A549 (cell line): ENCODE measurements around the gene RAPGEF2. TPM values are rescaled to one million over a fixed set of nuclear protein-coding genes. Genes with fewer than 3 reads are reported as not detected.
A peak's percentile ranks its signal among the peaks of the same experiment; 100 is the strongest.

Source experiments
- ATAC-seq, 2 experiments: fragments of 200-7000 bp in 1 of 2; fragments of >200 bp in 1 of 2; cut with Nextera tagmentation in 1 of 2; cut with Tn5 transposase in 1 of 2; 3 replicates each; pipeline versions ENCODE4 v1.8.0 to v1.9.1; 2018 to 2020; ENCODE audit warnings: mild to moderate bottlenecking in 1 of 2, moderate library complexity in 1 of 2
- CTCF ChIA-PET: fragments of 300-600 bp; sonication (Branson Sonifier 250); formaldehyde crosslinking; extraction: SDS; loops from one replicate; lab custom pipeline; 2021; ENCODE audit warnings: antibody characterized with exemption, inconsistent platforms; lab: Yijun Ruan, JAX
- POLR2A ChIA-PET: fragments of 350-600 bp; formaldehyde crosslinking; extraction: SDS; loops from one replicate; lab custom pipeline; 2021; ENCODE audit warnings: antibody characterized with exemption, inconsistent platforms; lab: Yijun Ruan, JAX
- DNase-seq, 2 experiments: peaks; one replicate each; pipeline versions ENCODE4 v3.0.0 to v3.0.0-alpha.2; 2011 to 2016; ENCODE audit warnings: low read depth in 1 of 2, low spot score in 1 of 2
- FAIRE-seq: peaks from 2 replicates; lab custom pipeline; 2011; peaks lifted over from hg19 to GRCh38; lab: Jason Lieb, UNC
- H3K27ac ChIP-seq, 2 experiments: fragments of >200 bp; sonication (Bioruptor Twin); formaldehyde crosslinking; 3 replicates each; pipeline ENCODE4 v1.5.1; 2016 to 2017
- H3K4me1 ChIP-seq: fragments of >200 bp; sonication (Bioruptor Twin); formaldehyde crosslinking; 3 replicates; pipeline ENCODE4 v1.6.1; 2016
- H3K4me2 ChIP-seq: fragments of >200 bp; sonication (Bioruptor Twin); formaldehyde crosslinking; 3 replicates; pipeline ENCODE4 v1.6.1; 2016
- H3K4me3 ChIP-seq: fragments of >200 bp; sonication (Bioruptor Twin); formaldehyde crosslinking; 3 replicates; pipeline ENCODE4 v1.5.1; 2016
- H3K9me3 ChIP-seq: fragments of >200 bp; sonication (Bioruptor Twin); formaldehyde crosslinking; 3 replicates; pipeline ENCODE4 v1.6.1; 2016
- BCL3 ChIP-seq: fragments of >200 bp; sonication (Bioruptor Twin); formaldehyde crosslinking; IDR thresholded peaks from 3 replicates; pipeline ENCODE4 v1.6.1; 2016
- EHF ChIP-seq: fragments of 250-450 bp; sonication (Bioruptor Pico); IDR thresholded peaks from 2 replicates; pipeline ENCODE4 v1.5.0; 2020; ENCODE audit warnings: mild to moderate bottlenecking
- FOSL2 ChIP-seq, 2 experiments: fragments of 450-650 bp in 1 of 2; fragments of >200 bp in 1 of 2; sonication (Bioruptor Twin) in 1 of 2; formaldehyde crosslinking; IDR thresholded peaks; 2 replicates each; pipeline versions ENCODE4 v1.5.0 to v1.6.1; 2016 to 2020; ENCODE audit warnings: mild to moderate bottlenecking in 1 of 2, moderate library complexity in 1 of 2
- HDAC2 ChIP-seq: fragments of 200-600 bp; sonication (generic); IDR thresholded peaks from 2 replicates; pipeline ENCODE4 v1.6.1; 2016
- HOXA7 ChIP-seq: fragments of 250-450 bp; sonication (Bioruptor Pico); IDR thresholded peaks from 2 replicates; pipeline ENCODE4 v1.5.0; 2020; ENCODE audit warnings: mild to moderate bottlenecking, moderate library complexity
- HOXB13 ChIP-seq: fragments of 250-450 bp; sonication (Bioruptor Pico); IDR thresholded peaks from 2 replicates; pipeline ENCODE4 v1.5.0; 2020; ENCODE audit warnings: low read depth, mild to moderate bottlenecking, moderate library complexity
- HOXB5 ChIP-seq: fragments of 250-450 bp; sonication (Bioruptor Pico); IDR thresholded peaks from 2 replicates; pipeline ENCODE4 v1.5.0; 2020; ENCODE audit warnings: mild to moderate bottlenecking, moderate library complexity
- JUN ChIP-seq, 2 experiments: fragments of >200 bp; sonication (Bioruptor Twin); formaldehyde crosslinking; IDR thresholded peaks; 2 replicates in 1 of 2; 3 replicates in 1 of 2; pipeline ENCODE4 v1.6.1; 2016 to 2017
- KDM5A ChIP-seq: fragments of 200-600 bp; sonication (generic); IDR thresholded peaks from 2 replicates; pipeline ENCODE4 v1.6.1; 2016; ENCODE audit warnings: antibody characterized with exemption, mild to moderate bottlenecking
- MAZ ChIP-seq: fragments of 150-350 bp; IDR thresholded peaks from 2 replicates; pipeline ENCODE4 v1.6.1; 2014; ENCODE audit warnings: antibody characterized with exemption, low read depth, low read length, borderline replicate concordance
- NPAS2 ChIP-seq: fragments of 250-450 bp; sonication (Bioruptor Pico); IDR thresholded peaks from 2 replicates; pipeline ENCODE4 v1.8.0; 2022; ENCODE audit warnings: mild to moderate bottlenecking, moderate library complexity, borderline replicate concordance
- PBX3 ChIP-seq: IDR thresholded peaks from 2 replicates; pipeline ENCODE4 v1.6.1; 2012
- PHF8 ChIP-seq: fragments of 200-600 bp; sonication (generic); IDR thresholded peaks from 2 replicates; pipeline ENCODE4 v1.6.1; 2016; ENCODE audit warnings: low read depth, mild to moderate bottlenecking, antibody characterized with exemption, moderate library complexity, borderline replicate concordance
- POLR2A ChIP-seq: IDR thresholded peaks from 2 replicates; pipeline ENCODE4 v1.6.1; 2012; ENCODE audit warnings: mild to moderate bottlenecking, low read length
- RAD21 ChIP-seq, 2 experiments: fragments of >200 bp in 1 of 2; sonication (Bioruptor Twin) in 1 of 2; formaldehyde crosslinking in 1 of 2; IDR thresholded peaks in 1 of 2; conservative IDR thresholded peaks in 1 of 2; 2 replicates in 1 of 2; 3 replicates in 1 of 2; pipeline ENCODE4 v1.6.1; 2012 to 2018; ENCODE audit warnings: inconsistent platforms in 1 of 2
- RARB ChIP-seq: fragments of 250-450 bp; sonication (Bioruptor Pico); IDR thresholded peaks from 2 replicates; pipeline ENCODE4 v1.8.0; 2021; ENCODE audit warnings: mild to moderate bottlenecking, moderate library complexity
- RCOR1 ChIP-seq: fragments of 150-350 bp; IDR thresholded peaks from 2 replicates; pipeline ENCODE4 v1.6.1; 2014; ENCODE audit warnings: antibody characterized with exemption, low read length, low read depth
- WGBS: methylation state at CpG from one replicate; pipeline ENCODE4 v1.1.6; 2017; ENCODE audit errors: missing lambda C conversion rate; 5-methylcytosine and 5-hydroxymethylcytosine counted together
- polyA minus RNA-seq: library from RNA; depleted of rRNA, polyadenylated mRNA; stranded (reverse); fragments of >200 nt; gene quantifications from 2 replicates; pipeline ENCODE4 v1.2.3, GENCODE V29; 2011; rRNA and poly(A)+ RNA removed
- polyA plus RNA-seq, 4 experiments: library from polyadenylated mRNA; depleted of rRNA in 3 of 4; stranded (reverse); fragments of >200 nt; fragmentation: RNase III in 1 of 4; extraction: RNeasy Plus Mini Kit Qiagen cat#74134 plus additional on column Dnase treatment in 1 of 4; gene quantifications; 2 replicates in 3 of 4; 3 replicates in 1 of 4; pipeline ENCODE4 v1.2.3, GENCODE V29; 2011 to 2017

RAPGEF2 gene
- polyA plus RNA-seq (2011; rRNA removed) (27.0 and 31.8 TPM in 2 replicates), polyA plus RNA-seq (2017; fragmentation: RNase III; extraction: RNeasy Plus Mini Kit Qiagen cat#74134 plus additional on column Dnase treatment) (9.8 to 10.7 TPM (median 10.0 TPM) in 3 replicates), polyA minus RNA-seq (30.6 and 41.2 TPM in 2 replicates)
- polyA plus RNA-seq (2012; cell fraction: cytosol; rRNA removed) = 6.3 and 9.1 TPM in 2 replicates
- 8.6 and 13.3 TPM in 2 replicates for polyA plus RNA-seq (2012; cell fraction: nucleus; rRNA removed)

GRCh38 chr4:159102622-159103383 lies at the start of gene RAPGEF2:
Gene RAPGEF2, plus strand, starts transcription at chr4:159103079. Its CDS starts 1,084 bp downstream, at chr4:159104163.
- H3K4me1 ChIP-seq = peaks cover 33% of the 10 kb centered on the region
- ATAC-seq (peak; percentile 91 to 93), FAIRE-seq (no peak), DNase-seq (peak; percentile 75 to 89)
- TF ChIP-seq POLR2A (peak; percentile 44), FOSL2 (IDR thresholded peaks at IDR 0.05) (no peak), FOSL2 (CRISPR knock-in tag; IDR thresholded peaks at IDR 0.05) (0 out of 2 replicates have a peak, but pooled peaks have one; percentile 5), PHF8 (peak; percentile 35), EHF (no peak), RARB (no peak), PBX3 (peak; percentile 91), JUN (IDR thresholded peaks at IDR 0.05) (peak in 1 of 2 experiments; percentile 56; a peak in 2 of 5 replicates)
- POLR2A ChIA-PET = no interaction called here
- peak within 1 kb of the TSS; percentile 91 for H3K4me2 ChIP-seq
- CTCF ChIA-PET = no interaction called here
- peak within 1 kb of the TSS; percentile 86 to 96 for H3K27ac ChIP-seq
- H3K4me3 ChIP-seq = peak within 1 kb of the TSS; percentile 86
- 0% methylated on average over 3 of the region's 100 CpGs for WGBS
- H3K9me3 ChIP-seq = no peaks in the 10 kb centered on the region

GRCh38 chr4:159055833-159056232 lies 47.0 kb upstream of the RAPGEF2 start:
- ATAC-seq = no peak

GRCh38 chr4:159060161-159060560 lies 42.7 kb upstream of the RAPGEF2 start:
- Histone ChIP-seq H3K4me3 (no peak overlapping the region), H3K4me1 (no peaks in the 10 kb centered on the region), H3K9me3 (no peaks in the 10 kb centered on the region), H3K4me2 (no peak overlapping the region), H3K27ac (no peak overlapping the region)
- DNase-seq (no peak), ATAC-seq (no peak), FAIRE-seq (no peak)
- TF ChIP-seq HOXB13 (no peak), HDAC2 (no peak), HOXA7 (CRISPR knock-in tag) (no peak), POLR2A (no peak), RARB (no peak), MAZ (no peak)
- CTCF ChIA-PET = no interaction called here
- POLR2A ChIA-PET = no interaction called here
- 67% methylated on average over 3 of the region's 3 CpGs for WGBS

More at GRCh38 chr4:159055833-159056232, 47.0 kb upstream of the RAPGEF2 start:
- FAIRE-seq (no peak), DNase-seq (no peak)
- ChIA-PET POLR2A (no interaction called here), CTCF (interaction anchor here (1.1 to 1.3 kb wide), 2 partner anchors 15 to 35 kb away, joined by 3 read pairs; no protein-coding TSS in a partner anchor)
- no peak for TF ChIP-seq BCL3
- TF ChIP-seq RAD21 (conservative IDR thresholded peaks at IDR 0.05 in 1 of 2, IDR thresholded peaks at IDR 0.05 in 1 of 2) = no peak
- no peak for TF ChIP-seq HOXA7 (CRISPR knock-in tag)
- no peak for TF ChIP-seq NPAS2 (CRISPR knock-in tag)
- no peak for TF ChIP-seq HOXB5 (CRISPR knock-in tag)
- no peak for TF ChIP-seq RCOR1
- TF ChIP-seq KDM5A = no peak
- H3K4me1 ChIP-seq = 0 out of 3 replicates have a peak, but pooled peaks cover 8% of the 10 kb centered on the region
- no peak overlapping the region for H3K27ac ChIP-seq
- no peak overlapping the region for H3K4me3 ChIP-seq
- H3K9me3 ChIP-seq = no peaks in the 10 kb centered on the region
- H3K4me2 ChIP-seq = no peak overlapping the region
- WGBS = 78% methylated on average over 2 of the region's 2 CpGs
